ENCODE results near the gene SMARCC1.

DNA sequence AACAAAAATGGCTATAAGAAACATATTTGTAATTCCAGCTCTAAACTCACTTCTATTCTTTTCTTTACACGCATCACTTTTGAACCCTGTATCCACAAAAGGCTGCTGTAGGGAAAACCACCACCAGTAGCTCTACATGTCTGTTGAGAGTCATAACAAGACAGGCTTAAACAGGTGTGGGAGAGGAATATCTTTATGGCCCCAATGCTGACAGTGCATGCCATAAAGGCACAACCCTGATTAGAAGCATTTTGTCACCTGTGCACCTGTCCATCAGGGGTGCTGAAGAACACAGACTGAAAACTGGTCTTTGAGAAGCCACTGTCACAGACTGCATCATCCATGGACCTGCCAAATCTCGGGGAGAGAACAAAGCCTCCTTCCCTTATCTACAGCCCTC lies 191.5 kb downstream of the SMARCC1 start:
- TF ChIP-seq CTCF (IDR thresholded peaks at IDR 0.05 in 2 of 3, conservative IDR thresholded peaks at IDR 0.05 in 1 of 3; ENCODE audit: borderline replicate concordance in 1 of 3, insufficient read depth in 1 of 3, low read depth in 2 of 3, low read length in 2 of 3) = no peak
- TF ChIP-seq, protein P1, sequence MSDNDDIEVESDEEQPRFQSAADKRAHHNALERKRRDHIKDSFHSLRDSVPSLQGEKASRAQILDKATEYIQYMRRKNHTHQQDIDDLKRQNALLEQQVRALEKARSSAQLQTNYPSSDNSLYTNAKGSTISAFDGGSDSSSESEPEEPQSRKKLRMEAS (IDR thresholded peaks at IDR 0.05) = no peak
- TF ChIP-seq ELF1 (IDR thresholded peaks at IDR 0.05; ENCODE audit: borderline replicate concordance, low read depth) = no peak
- TF ChIP-seq SIN3A (IDR thresholded peaks at IDR 0.05; ENCODE audit: low read depth) = no peak
- no peak for TF ChIP-seq ZBTB33 (IDR thresholded peaks at IDR 0.05; ENCODE audit: extremely low read depth, insufficient replicate concordance, low read length)
- no peak for TF ChIP-seq POLR2A (IDR thresholded peaks at IDR 0.05; ENCODE audit: borderline replicate concordance, extremely low read depth, insufficient read depth, insufficient read length)
- no peak for TF ChIP-seq POLR2AphosphoS5 (IDR thresholded peaks at IDR 0.05; ENCODE audit: low read depth, low read length)
- TF ChIP-seq EZH2phosphoT487 (IDR thresholded peaks at IDR 0.05; ENCODE audit: borderline replicate concordance) = no peak
- TF ChIP-seq CEBPB (IDR thresholded peaks at IDR 0.05; ENCODE audit: low read depth) = no peak
- TF ChIP-seq REST (IDR thresholded peaks at IDR 0.05; ENCODE audit: low read depth) = no peak
- no peak for TF ChIP-seq EZH2 (IDR thresholded peaks at IDR 0.05)
